IMR-90 (cell line): ENCODE measurements around the gene TMED8. TPM values are rescaled to one million over a fixed set of nuclear protein-coding genes. Genes with fewer than 3 reads are reported as not detected.

Experiments
- ATAC-seq: fragments of 200-7000 bp; cut with Tn5 transposase; 2 replicates; pipeline ENCODE4 v1.9.1; 2020; ENCODE audit warnings: low read depth, mild to moderate bottlenecking, moderate library complexity
- BruUV-seq: library from RNA; stranded (reverse); fragments of 400-500 nt; replicated peaks from 2 replicates; lab custom pipeline; 2021; lab: Mats Ljungman, UMichigan
- CTCF ChIA-PET: fragments of 300-600 bp; formaldehyde crosslinking; extraction: SDS; loops from one replicate; lab custom pipeline; 2021; ENCODE audit warnings: antibody characterized with exemption; lab: Yijun Ruan, JAX
- POLR2A ChIA-PET: fragments of 300-600 bp; sonication (Branson Sonifier 250); formaldehyde crosslinking; loops from one replicate; lab custom pipeline; 2022; ENCODE audit warnings: antibody characterized with exemption; ENCODE audit not compliant: unreplicated experiment; lab: Charles Lee
- DNase-seq: peaks from one replicate; pipeline ENCODE4 v3.0.0; 2013
- H2AFZ ChIP-seq: replicated peaks from 2 replicates; pipeline ENCODE3; 2013; ENCODE audit warnings: low read length, mild to moderate bottlenecking; ENCODE audit not compliant: poor library complexity
- H2AK5ac ChIP-seq: 2 replicates; pipeline ENCODE4 v1.6.1; 2013; ENCODE audit warnings: low read depth, low read length, inconsistent platforms
- H2AK9ac ChIP-seq: replicated peaks from 2 replicates; pipeline ENCODE3; 2013; ENCODE audit warnings: mild to moderate bottlenecking, low read depth, low read length, moderate library complexity; ENCODE audit not compliant: poor library complexity
- H2BK120ac ChIP-seq: 2 replicates; pipeline ENCODE4 v1.6.1; 2013; ENCODE audit warnings: low read depth, low read length, inconsistent platforms
- H2BK15ac ChIP-seq: 3 replicates; pipeline ENCODE4 v1.6.1; 2013; ENCODE audit warnings: low read depth, low read length, inconsistent platforms
- H2BK20ac ChIP-seq: 2 replicates; pipeline ENCODE4 v1.6.1; 2013; ENCODE audit warnings: low read depth, mild to moderate bottlenecking, inconsistent platforms, low read length, moderate library complexity
- H2BK5ac ChIP-seq: 2 replicates; pipeline ENCODE4 v1.6.1; 2013; ENCODE audit warnings: mild to moderate bottlenecking, low read depth, low read length, inconsistent platforms; ENCODE audit not compliant: poor library complexity, severe bottlenecking
- H3K14ac ChIP-seq: replicated peaks from 2 replicates; pipeline ENCODE4 v1.6.1; 2013; ENCODE audit warnings: low read depth, low read length, inconsistent platforms
- H3K18ac ChIP-seq: 2 replicates; pipeline ENCODE4 v1.6.1; 2013; ENCODE audit warnings: low read depth, low read length, control low read depth
- H3K23ac ChIP-seq: 2 replicates; pipeline ENCODE4 v1.6.1; 2013; ENCODE audit warnings: low read depth, low read length, inconsistent platforms
- H3K27ac ChIP-seq: 2 replicates; pipeline ENCODE4 v1.5.1; 2013; ENCODE audit warnings: mild to moderate bottlenecking, control low read depth, low read length; ENCODE audit not compliant: insufficient read depth
- H3K27me3 ChIP-seq: 2 replicates; pipeline ENCODE4 v1.6.1; 2013; ENCODE audit warnings: low read length; ENCODE audit not compliant: control insufficient read depth, insufficient read depth
- H3K36me3 ChIP-seq: 2 replicates; pipeline ENCODE4 v1.6.1; 2013; ENCODE audit warnings: low read length, mixed read lengths; ENCODE audit not compliant: control insufficient read depth, insufficient read depth
- H3K4ac ChIP-seq: 2 replicates; pipeline ENCODE4 v1.6.1; 2013; ENCODE audit warnings: low read depth, low read length, inconsistent platforms
- H3K4me1 ChIP-seq: 2 replicates; pipeline ENCODE4 v1.6.1; 2013; ENCODE audit warnings: low read length, mixed read lengths; ENCODE audit not compliant: control insufficient read depth, insufficient read depth
- H3K4me2 ChIP-seq: 2 replicates; pipeline ENCODE4 v1.6.1; 2013; ENCODE audit warnings: low read depth, mild to moderate bottlenecking, control low read depth, low read length, moderate library complexity
- H3K4me3 ChIP-seq: 2 replicates; pipeline ENCODE4 v1.5.1; 2013; ENCODE audit warnings: low read depth, mild to moderate bottlenecking, control low read depth, low read length, moderate library complexity; ENCODE audit not compliant: insufficient read depth
- H3K56ac ChIP-seq: 2 replicates; pipeline ENCODE4 v1.6.1; 2013; ENCODE audit warnings: low read length, inconsistent platforms; ENCODE audit not compliant: insufficient read depth; ENCODE audit errors: extremely low read depth
- H3K79me1 ChIP-seq, 2 experiments: 2 replicates each; pipeline ENCODE4 v1.6.1; 2013; ENCODE audit warnings: low read length in 2 of 2, inconsistent platforms in 1 of 2, low read depth in 1 of 2
- H3K9ac ChIP-seq: 2 replicates; pipeline ENCODE4 v1.6.1; 2013; ENCODE audit warnings: low read depth, low read length, control low read depth
- H3K9me1 ChIP-seq: 2 replicates; pipeline ENCODE4 v1.6.1; 2013; ENCODE audit warnings: low read length, inconsistent platforms; ENCODE audit not compliant: insufficient read depth
- H3K9me3 ChIP-seq: 2 replicates; pipeline ENCODE4 v1.6.1; 2013; ENCODE audit warnings: low read length; ENCODE audit not compliant: control insufficient read depth, insufficient read depth
- H4K20me1 ChIP-seq: 2 replicates; pipeline ENCODE4 v1.6.1; 2013; ENCODE audit warnings: low read length, inconsistent platforms; ENCODE audit not compliant: insufficient read depth
- H4K5ac ChIP-seq: 2 replicates; pipeline ENCODE4 v1.6.1; 2013; ENCODE audit warnings: mild to moderate bottlenecking, low read depth, low read length, control low read depth
- H4K8ac ChIP-seq, 2 experiments: 2 replicates each; pipeline ENCODE4 v1.6.1; 2013; ENCODE audit warnings: low read depth in 2 of 2, low read length in 2 of 2, control low read depth in 1 of 2, inconsistent platforms in 1 of 2
- H4K91ac ChIP-seq: 2 replicates; pipeline ENCODE4 v1.6.1; 2013; ENCODE audit warnings: low read depth, low read length, inconsistent platforms; ENCODE audit not compliant: insufficient read depth
- BHLHE40 ChIP-seq: fragments of 150-350 bp; IDR thresholded peaks from 2 replicates; pipeline ENCODE4 v1.6.1; 2016; ENCODE audit warnings: mild to moderate bottlenecking, low read depth, low read length
- CEBPB ChIP-seq: IDR thresholded peaks from 2 replicates; pipeline ENCODE4 v1.6.1; 2012; ENCODE audit warnings: low read depth, low read length, improper control_type of control experiment
- CTCF ChIP-seq: conservative IDR thresholded peaks from 2 replicates; pipeline ENCODE4 v1.5.1; 2012; ENCODE audit warnings: mild to moderate bottlenecking, low read depth, low read length, improper control_type of control experiment
- MAFK ChIP-seq: IDR thresholded peaks from 2 replicates; pipeline ENCODE4 v1.6.1; 2012; ENCODE audit warnings: low read depth, low read length, improper control_type of control experiment
- MAZ ChIP-seq: IDR thresholded peaks from 2 replicates; pipeline ENCODE4 v1.6.1; 2012; ENCODE audit warnings: low read depth, mild to moderate bottlenecking, low read length, improper control_type of control experiment, moderate library complexity, borderline replicate concordance
- MXI1 ChIP-seq: IDR thresholded peaks from 2 replicates; pipeline ENCODE4 v1.6.1; 2012; ENCODE audit warnings: low read depth, mild to moderate bottlenecking, low read length, moderate library complexity, borderline replicate concordance
- RAD21 ChIP-seq: IDR thresholded peaks from 2 replicates; pipeline ENCODE4 v1.6.1; 2012; ENCODE audit warnings: low read length, improper control_type of control experiment
- RCOR1 ChIP-seq: IDR thresholded peaks from 2 replicates; pipeline ENCODE4 v1.6.1; 2012; ENCODE audit warnings: mild to moderate bottlenecking, low read length, improper control_type of control experiment; ENCODE audit not compliant: insufficient replicate concordance
- SMC3 ChIP-seq: fragments of 150-350 bp; IDR thresholded peaks from 2 replicates; pipeline ENCODE4 v1.6.1; 2016; ENCODE audit warnings: low read depth, mild to moderate bottlenecking, antibody characterized with exemption, low read length, moderate library complexity
- WGBS, 2 experiments: methylation state at CpG; one replicate each; pipeline versions ENCODE4 v1.1.5 to v1.1.7; 2013; ENCODE audit warnings: missing lambda C conversion rate in 2 of 2; ENCODE audit not compliant: insufficient read length in 1 of 2; ENCODE audit errors: extremely low coverage in 2 of 2; 5-methylcytosine and 5-hydroxymethylcytosine counted together
- dilution Hi-C: fragments of 300-500 bp; cut with HindIII; formaldehyde crosslinking; loops from one replicate; pipeline ENCODE4 v1.14.3; 2018; ENCODE audit warnings: low sequenced_read_pairs; ENCODE audit not compliant: unreplicated experiment
- in situ Hi-C: fragments of 300-500 bp; cut with MboI; formaldehyde crosslinking; loops from 3 replicates; pipeline ENCODE4 v1.14.3; 2019; ENCODE audit warnings: low sequenced_read_pairs, inconsistent platforms, mixed read lengths
- intact Hi-C: fragments of 100-400 bp; cut with micrococcal nuclease; formaldehyde crosslinking; loops from 2 replicates; pipeline ENCODE4 v1.10.0; 2022
- polyA plus RNA-seq, 3 experiments: library from polyadenylated mRNA; depleted of rRNA; stranded (reverse); fragments of >200 nt; gene quantifications; 2 replicates each; pipeline ENCODE4 v1.2.3, GENCODE V29; 2012; ENCODE audit warnings: low replicate concordance in 1 of 3
- total RNA-seq: library from RNA; depleted of rRNA; stranded (reverse); fragments of >200 nt; gene quantifications from 2 replicates; pipeline ENCODE4 v1.2.3, GENCODE V29; 2012
- TF ChIP-seq, protein P1 (sequence below): fragments of 150-350 bp; IDR thresholded peaks from 2 replicates; pipeline ENCODE4 v1.6.1; 2017; ENCODE audit warnings: mild to moderate bottlenecking, antibody characterized with exemption, low read length, low read depth

The TMED8 gene
- total and polyA plus RNA-seq, 2 of the 4 experiments (the other 2 are of a cell fraction): 2.2 to 5.0 TPM

GRCh38 chr14:77329872-77330271 is 47.0 kb downstream of the TMED8 start:
- Histone ChIP-seq H3K9me1 (peaks cover 3% of the 10 kb centered on the region; the same call in 1 of the 2 replicates), H3K23ac (no peak overlapping the region), H3K9ac (no peak overlapping the region), H2BK120ac (no peak overlapping the region), H2AK9ac (no peak overlapping the region), H2BK15ac (no peak overlapping the region), H3K14ac (no peak overlapping the region), H3K4me3 (no peak overlapping the region), H2AK5ac (no peak overlapping the region), H3K9me3 (no peaks in the 10 kb centered on the region), H4K91ac (no peak overlapping the region), H3K4me1 (no peaks in the 10 kb centered on the region), H3K79me1 (no peaks in the 10 kb centered on the region), H4K20me1 (no peaks in the 10 kb centered on the region), H3K4ac (no peak overlapping the region), H2AFZ (peak overlapping the region; percentile 14), H4K8ac (no peak overlapping the region), H3K18ac (no peak overlapping the region), H3K4me2 (no peak overlapping the region), H2BK20ac (no peak overlapping the region), H3K27ac (no peak overlapping the region), H3K27me3 (no peaks in the 10 kb centered on the region), H4K5ac (no peak overlapping the region), H3K36me3 (no peaks in the 10 kb centered on the region), H3K56ac (no peak overlapping the region), H2BK5ac (no peak overlapping the region)
- BruUV-seq: no TSS peak
- TF ChIP-seq, protein P1, sequence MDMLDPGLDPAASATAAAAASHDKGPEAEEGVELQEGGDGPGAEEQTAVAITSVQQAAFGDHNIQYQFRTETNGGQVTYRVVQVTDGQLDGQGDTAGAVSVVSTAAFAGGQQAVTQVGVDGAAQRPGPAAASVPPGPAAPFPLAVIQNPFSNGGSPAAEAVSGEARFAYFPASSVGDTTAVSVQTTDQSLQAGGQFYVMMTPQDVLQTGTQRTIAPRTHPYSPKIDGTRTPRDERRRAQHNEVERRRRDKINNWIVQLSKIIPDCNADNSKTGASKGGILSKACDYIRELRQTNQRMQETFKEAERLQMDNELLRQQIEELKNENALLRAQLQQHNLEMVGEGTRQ: no peak
- no peak for TF ChIP-seq SMC3
- TF ChIP-seq MXI1: no peak
- TF ChIP-seq BHLHE40: no peak
- no peak for TF ChIP-seq CTCF
- TF ChIP-seq CEBPB: no peak
- no peak for TF ChIP-seq MAZ
- no peak for TF ChIP-seq RAD21
- no peak for TF ChIP-seq MAFK
- TF ChIP-seq RCOR1: no peak
- in situ Hi-C loops: no loop called here
- WGBS, 2 experiments: 100% methylated on average over 1 of the region's 7 CpGs; no CpG with 5 or more reads in 1 of the 2 experiments
- POLR2A ChIA-PET: no interaction called here
- dilution Hi-C loops: no loop called here
- no peak for ATAC-seq
- intact Hi-C loops: no loop called here
- CTCF ChIA-PET: interaction anchor here (1.0 kb wide), 1 partner anchor 29 kb away, joined by 3 read pairs; no protein-coding TSS in a partner anchor
- no peak for DNase-seq
